ENCODE measurements around the gene NES. TPM values are rescaled to one million over a fixed set of nuclear protein-coding genes. Genes with fewer than 3 reads are reported as not detected.

Gene NES
- total RNA-seq, 1 experiment from 2014 or later, result 8.4 TPM

GRCh38 chr1:156708218-156708661, 31.0 kb upstream of the NES start:
- BruUV-seq (replicated peaks), result no TSS peak
- H3K27me3 ChIP-seq (ENCODE audit: insufficient read depth, low read length), result no peaks in the 10 kb centered on the region
- peaks cover 87 to 100% of the 10 kb centered on the region in 2 experiments for H3K4me1 ChIP-seq (ENCODE audit: control insufficient read depth in 1 of 2, insufficient read depth in 2 of 2, low read length in 2 of 2)
- H3K4me2 ChIP-seq (ENCODE audit: low read length), result peak overlapping the region; percentile 85
- no peaks in the 10 kb centered on the region for H3K9me2 ChIP-seq (ENCODE audit: insufficient read depth)
- DNase-seq (ENCODE audit: low read depth, low spot score) (no peak), ATAC-seq (no peak)
- H3K79me2 ChIP-seq (ENCODE audit: insufficient read depth, low read length), result peaks cover 17% of the 10 kb centered on the region
- H3K9ac ChIP-seq (ENCODE audit: low read length), result peak overlapping the region; percentile 37
- no peaks in the 10 kb centered on the region for H4K20me1 ChIP-seq (ENCODE audit: insufficient read depth)
- peak overlapping the region; percentile 66 for H3K27ac ChIP-seq (ENCODE audit: low read depth, low read length)
- no peaks in the 10 kb centered on the region for H3K9me3 ChIP-seq (ENCODE audit: control insufficient read depth in 1 of 2, insufficient read depth in 1 of 2, low read depth in 1 of 2, low read length in 2 of 2)
- RAD21 ChIA-PET (ENCODE audit: low non-redundant PET in 1 of 2, low total read pairs in 2 of 2, uncharacterized antibody in 2 of 2, unreplicated experiment in 2 of 2), result interaction anchor here (0.9 to 1.6 kb wide), 2 partner anchors 18 kb away, joined by 3 to 5 read pairs; no protein-coding TSS in a partner anchor
- POLR2A ChIA-PET, result interaction anchor here (1.3 kb wide), 1 partner anchor 19 kb away, joined by 4 read pairs; no protein-coding TSS in a partner anchor
- H3K36me3 ChIP-seq (ENCODE audit: control insufficient read depth in 1 of 2, insufficient read depth in 2 of 2, low read length in 2 of 2), result no peaks in the 10 kb centered on the region
- no peak overlapping the region for H2AFZ ChIP-seq (ENCODE audit: low read depth, low read length, poor library complexity, severe bottlenecking)
- intact Hi-C loops (cut with micrococcal nuclease), result no loop called here
- CTCF ChIA-PET, result interaction anchor here (0.9 to 14.7 kb wide), 4 partner anchors 10 to 151 kb away, joined by 3 to 310 read pairs (median 31); partner anchors contain the start of genes ISG20L2 and METTL25B
- TF ChIP-seq ZNF274 (IDR thresholded peaks at IDR 0.05; ENCODE audit: low read depth, low read length), result no peak
- H3K4me3 ChIP-seq (replicated peaks in 1 of 2; ENCODE audit: low read depth in 1 of 2, low read length in 2 of 2), result no peak overlapping the region

- no TSS peak for BruUV-seq (replicated peaks)
- Histone ChIP-seq H3K4me1 (ENCODE audit: control insufficient read depth in 1 of 2, insufficient read depth in 2 of 2, low read length in 2 of 2) (peaks cover 87 to 97% of the 10 kb centered on the region in 2 experiments), H3K4me3 (replicated peaks in 1 of 2; ENCODE audit: low read depth in 1 of 2, low read length in 2 of 2) (no peak overlapping the region), H3K79me2 (ENCODE audit: insufficient read depth, low read length) (peaks cover 23% of the 10 kb centered on the region), H3K27me3 (ENCODE audit: insufficient read depth, low read length) (no peaks in the 10 kb centered on the region), H3K36me3 (ENCODE audit: control insufficient read depth in 1 of 2, insufficient read depth in 2 of 2, low read length in 2 of 2) (peaks cover 0 to 2% of the 10 kb centered on the region in 2 experiments; a peak in 1 of 4 replicates), H3K9me2 (ENCODE audit: insufficient read depth) (no peaks in the 10 kb centered on the region), H3K27ac (ENCODE audit: low read depth, low read length) (peak overlapping the region; percentile 66), H2AFZ (ENCODE audit: low read depth, low read length, poor library complexity, severe bottlenecking) (no peak overlapping the region), H4K20me1 (ENCODE audit: insufficient read depth) (no peaks in the 10 kb centered on the region), H3K9ac (ENCODE audit: low read length) (peak overlapping the region; percentile 80), H3K4me2 (ENCODE audit: low read length) (peak overlapping the region; percentile 85), H3K9me3 (ENCODE audit: control insufficient read depth in 1 of 2, insufficient read depth in 1 of 2, low read depth in 1 of 2, low read length in 2 of 2) (no peaks in the 10 kb centered on the region)
- TF ChIP-seq ATF3 (IDR thresholded peaks at IDR 0.05), result no peak
- no peak for TF ChIP-seq FOSL1 (IDR thresholded peaks at IDR 0.05; ENCODE audit: low read depth)
- no peak for TF ChIP-seq EZH2 (IDR thresholded peaks at IDR 0.05)
- no peak for TF ChIP-seq CEBPB (IDR thresholded peaks at IDR 0.05; ENCODE audit: low read depth)
- no peak for TF ChIP-seq YY1 (IDR thresholded peaks at IDR 0.05; ENCODE audit: extremely low read depth, insufficient replicate concordance, low read depth, low read length)
- TF ChIP-seq CTCF (IDR thresholded peaks at IDR 0.05 in 2 of 3, conservative IDR thresholded peaks at IDR 0.05 in 1 of 3; ENCODE audit: borderline replicate concordance in 1 of 3, insufficient read depth in 1 of 3, low read depth in 2 of 3, low read length in 2 of 3), result no peak
- TF ChIP-seq EGR1 (IDR thresholded peaks at IDR 0.05; ENCODE audit: low read depth), result no peak
- no peak for TF ChIP-seq ZBTB33 (IDR thresholded peaks at IDR 0.05; ENCODE audit: extremely low read depth, insufficient replicate concordance, low read length)
- no peak for TF ChIP-seq SRF (IDR thresholded peaks at IDR 0.05; ENCODE audit: low read depth)
- no peak for TF ChIP-seq POLR2A (IDR thresholded peaks at IDR 0.05; ENCODE audit: borderline replicate concordance, extremely low read depth, insufficient read depth, insufficient read length)
- TF ChIP-seq POLR2AphosphoS5 (IDR thresholded peaks at IDR 0.05; ENCODE audit: low read depth, low read length), result no peak
- no peak for TF ChIP-seq RAD21 (IDR thresholded peaks at IDR 0.05; ENCODE audit: low read depth)
- RAD21 ChIA-PET (ENCODE audit: low non-redundant PET in 1 of 2, low total read pairs in 2 of 2, uncharacterized antibody in 2 of 2, unreplicated experiment in 2 of 2), result interaction anchor here (0.9 to 3.5 kb wide), 5 partner anchors 16 to 19 kb away, joined by 3 to 45 read pairs (median 9); no protein-coding TSS in a partner anchor
- POLR2A ChIA-PET, result interaction anchor here (0.9 to 6.4 kb wide), 5 partner anchors 10 to 18 kb away, joined by 3 to 87 read pairs (median 5); no protein-coding TSS in a partner anchor
- intact Hi-C loops (cut with micrococcal nuclease), result no loop called here
- no peak for DNase-seq (ENCODE audit: low read depth, low spot score)
- CTCF ChIA-PET, result interaction anchor here (0.9 to 14.7 kb wide), 7 partner anchors 9 to 153 kb away, joined by 3 to 310 read pairs (median 9); partner anchors contain the start of genes ISG20L2, METTL25B and NTRK1
- no peak for ATAC-seq
Measured at GRCh38 chr1:156707417-156708217, 30.4 kb upstream of the NES start.
